Hematopoietic multipotent progenitor cell (in vitro differentiated cells): ENCODE data around the gene ZNF100. TPM values are rescaled to one million over a fixed set of nuclear protein-coding genes. Genes with fewer than 3 reads are reported as not detected.
"Not testable (repeated sequence)": the region's sequence is repeated elsewhere in the genome, so short reads cannot be mapped to it uniquely, and the experiment has no call there.

Experiments
- DNase-seq, 3 donors: peaks; one replicate each; pipeline ENCODE4 v3.0.0-alpha.2; 2011 to 2015; ENCODE audit warnings: low read depth in 2 of 3, low spot score in 2 of 3
- small RNA-seq: library from RNA; depleted of rRNA; stranded (forward); fragments of <200 nt; gene quantifications from one replicate; pipeline ENCODE3, GENCODE V24; 2012
- total RNA-seq: library from RNA; depleted of rRNA; stranded (reverse); fragments of >200 nt; gene quantifications from one replicate; pipeline ENCODE4 v1.2.3, GENCODE V29; 2012

Gene ZNF100
- total RNA-seq, 1 donor, result 6.7 TPM

- no peak for DNase-seq
Measured at GRCh38 chr19:21705393-21705792, 62.0 kb downstream of the ZNF100 start.

GRCh38 chr19:21704320-21704719 is 63.1 kb downstream of the ZNF100 start:
- DNase-seq, result no peak

GRCh38 chr19:21699197-21699596 is 68.2 kb downstream of the ZNF100 start:
- DNase-seq, result no peak

- DNase-seq, result peak in 2 of 3 donors; percentile 50 to 79
Measured at GRCh38 chr19:21698215-21698614, 69.2 kb downstream of the ZNF100 start.

- no peak for DNase-seq
Measured at GRCh38 chr19:21697698-21698097, 69.7 kb downstream of the ZNF100 start.

GRCh38 chr19:21694171-21694906 is 73.0 kb downstream of the ZNF100 start:
- DNase-seq, result no peak

GRCh38 chr19:21693399-21693798 is 74.0 kb downstream of the ZNF100 start:
- no peak for DNase-seq

GRCh38 chr19:21691661-21692060 is 75.7 kb downstream of the ZNF100 start:
- no peak for DNase-seq

- no peak for DNase-seq
Measured at GRCh38 chr19:21688464-21688863, 78.9 kb downstream of the ZNF100 start.

- DNase-seq, result no peak
Measured at GRCh38 chr19:21680671-21681070, 86.7 kb downstream of the ZNF100 start.

GRCh38 chr19:21680026-21680425 is 87.4 kb downstream of the ZNF100 start:
- DNase-seq, result no peak

GRCh38 chr19:21677696-21678418 is 89.5 kb downstream of the ZNF100 start:
- DNase-seq, result peak in 2 of 3 donors; percentile 81 to 87

GRCh38 chr19:21674454-21674853 is 92.9 kb downstream of the ZNF100 start:
- DNase-seq, result peak in 1 of 3 donors; percentile 26

GRCh38 chr19:21673479-21673878 is 93.9 kb downstream of the ZNF100 start:
- DNase-seq, result not testable (repeated sequence)

Small RNA genes lying within 50 kb of the gene (small RNA-seq; reads per million reads assigned to genes)
- gene VN1R84P, result not detected

Other genes starting within 250 kb of the ZNF100 start
- gene ZNF43, start 68.6 kb upstream of the ZNF100 start, total RNA-seq, result 31.0 TPM
- 1.3 TPM for gene ZNF208, start 243.4 kb upstream of the ZNF100 start, total RNA-seq